GM19397 (cell line): ENCODE results near the gene HMCES.
"Not testable (repeated sequence)": the region's sequence is repeated elsewhere in the genome, so short reads cannot be mapped to it uniquely, and the experiment has no call there.

Source experiments
- ATAC-seq: cut with Tn5 transposase; IDR thresholded peaks from one replicate; pipeline ENCODE4 v1.9.1; 2021; ENCODE audit warnings: mild to moderate bottlenecking, moderate library complexity; ENCODE audit not compliant: unreplicated experiment

Gene HMCES

DNA sequence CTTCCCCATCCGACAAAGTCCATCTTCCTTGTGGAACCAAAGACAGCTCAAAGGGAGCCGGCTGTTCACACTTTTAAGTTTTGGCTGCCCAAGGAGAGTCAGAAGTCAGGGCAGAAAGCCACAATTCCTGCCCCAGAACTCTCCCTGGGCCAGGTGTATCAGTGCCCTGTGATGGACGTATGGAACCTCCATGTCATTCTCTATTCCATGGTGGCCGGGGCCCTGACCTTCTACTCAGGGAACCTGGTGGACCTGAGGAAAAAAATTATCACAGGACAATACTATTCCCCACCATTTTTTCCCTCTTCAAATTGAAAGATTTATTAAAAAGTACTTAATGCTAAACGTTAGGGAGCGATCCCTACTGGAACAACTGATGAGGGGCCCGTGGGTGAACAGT, 66.6 kb downstream of the HMCES start:
- no peak for ATAC-seq

DNA sequence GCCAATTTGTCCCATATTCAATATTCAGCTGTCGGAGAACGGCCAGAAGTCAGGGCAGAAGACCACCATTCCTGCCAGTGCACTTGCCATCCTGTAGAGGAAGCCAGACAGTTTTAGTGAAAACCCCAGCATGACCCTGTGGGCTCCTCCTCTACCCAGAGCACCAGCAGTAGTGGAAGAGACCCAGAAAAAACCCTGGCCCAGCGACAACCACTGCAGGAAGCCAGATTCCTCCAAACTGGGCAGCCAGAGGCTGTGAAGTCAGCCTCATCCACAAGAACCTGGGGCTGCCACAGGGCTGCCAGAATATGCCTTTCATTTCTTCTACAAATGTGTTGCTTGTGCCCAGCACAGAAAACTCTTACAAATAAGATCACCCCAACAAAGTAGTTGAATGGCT, 67.3 kb downstream of the HMCES start:
- no peak for ATAC-seq

DNA sequence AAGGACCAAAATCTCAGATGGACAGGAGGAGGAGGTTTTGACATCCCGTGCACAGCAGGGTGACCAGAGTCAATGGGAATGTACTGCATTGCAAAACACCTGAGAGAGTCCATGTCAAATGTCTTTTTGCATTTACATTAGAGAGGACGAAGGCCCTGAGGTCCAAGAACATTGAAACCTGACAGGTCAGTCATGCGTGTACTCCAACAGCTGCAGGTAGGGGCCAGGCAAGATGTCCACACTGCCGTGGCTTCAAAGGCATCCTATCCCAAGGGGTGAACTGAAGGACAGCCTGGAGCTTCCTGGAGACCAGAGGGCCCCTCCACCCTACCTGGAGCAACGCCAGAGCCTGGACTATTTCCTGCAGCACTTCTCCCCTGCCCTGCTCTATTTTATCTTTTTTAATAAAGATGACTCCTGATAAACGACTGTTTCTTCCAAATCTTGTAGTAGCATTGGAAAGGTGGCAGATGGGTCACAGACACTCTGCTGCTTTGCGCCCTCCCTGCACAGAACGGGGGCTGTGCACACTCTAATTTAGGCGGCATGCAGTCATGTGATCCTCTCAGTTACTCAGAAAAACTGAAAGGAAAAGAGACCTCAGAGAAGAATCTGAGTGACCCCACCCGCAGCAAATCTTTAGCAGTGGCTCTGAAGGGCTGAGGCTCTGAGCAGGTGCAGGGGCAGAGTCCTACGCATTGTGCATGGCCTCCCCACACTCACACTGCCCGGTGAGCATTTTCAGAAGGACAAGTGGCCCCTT, 68.2 kb downstream of the HMCES start:
- ATAC-seq, result no peak

DNA sequence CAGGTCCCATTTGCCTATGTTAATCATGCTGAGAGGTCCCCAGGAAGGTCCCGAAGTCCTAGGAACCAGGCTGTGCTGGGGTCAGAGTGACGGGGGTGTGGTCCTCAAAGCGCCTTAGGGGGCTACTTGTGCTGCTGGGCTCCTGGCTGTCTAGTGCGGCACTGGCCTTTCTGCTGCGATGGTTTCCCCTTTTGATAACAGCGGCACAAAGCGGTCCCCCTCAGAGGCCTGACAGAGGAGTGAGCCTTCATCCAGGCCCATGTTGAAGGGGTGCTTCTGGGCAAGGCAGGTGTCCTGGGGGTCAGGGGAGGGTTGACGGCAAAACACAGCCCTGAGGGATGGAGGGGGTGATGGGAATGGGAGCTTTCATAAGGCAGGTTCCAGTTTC, 68.8 kb downstream of the HMCES start:
- no peak for ATAC-seq

DNA sequence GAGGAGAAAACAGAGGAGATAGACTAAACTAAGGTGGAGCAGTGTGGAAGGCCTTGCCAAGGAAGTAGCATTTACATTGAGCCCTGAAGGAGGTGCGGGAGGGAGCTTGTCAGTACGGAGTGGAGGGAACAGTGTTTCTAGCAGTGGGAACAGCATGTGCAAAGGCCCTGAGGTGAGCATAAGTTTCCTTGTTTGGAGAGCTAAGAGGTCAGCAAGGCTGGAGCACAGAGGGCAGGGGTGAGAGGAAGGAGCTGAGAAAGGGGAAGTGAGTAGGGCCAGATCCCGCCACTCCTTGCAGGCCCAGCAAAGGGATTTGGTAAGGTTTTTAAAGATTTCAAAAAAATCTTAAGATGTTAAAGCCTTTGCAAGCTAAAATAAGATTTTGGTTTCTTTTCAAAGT, 70.1 kb downstream of the HMCES start:
- no peak for ATAC-seq

DNA sequence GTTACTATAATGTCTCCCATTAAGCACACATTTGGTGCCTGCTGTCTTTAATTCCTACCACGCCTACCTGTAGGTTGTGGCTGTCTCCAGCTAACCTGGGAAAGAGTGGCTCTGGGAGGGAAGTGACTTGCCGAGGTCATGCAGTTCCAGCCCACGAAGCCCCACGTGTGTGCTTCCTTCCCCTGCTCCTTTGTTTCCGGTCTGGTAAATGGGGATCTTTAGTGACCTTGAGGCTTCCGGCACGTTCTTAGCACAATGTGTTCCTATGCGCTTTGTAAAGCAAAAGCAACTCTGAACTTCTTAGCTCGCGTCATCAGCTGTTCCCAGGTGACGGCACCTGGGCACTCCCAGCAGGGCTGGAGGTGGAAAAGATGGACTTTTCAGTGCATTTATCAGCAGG, 70.5 kb downstream of the HMCES start:
- not testable (repeated sequence) for ATAC-seq

DNA sequence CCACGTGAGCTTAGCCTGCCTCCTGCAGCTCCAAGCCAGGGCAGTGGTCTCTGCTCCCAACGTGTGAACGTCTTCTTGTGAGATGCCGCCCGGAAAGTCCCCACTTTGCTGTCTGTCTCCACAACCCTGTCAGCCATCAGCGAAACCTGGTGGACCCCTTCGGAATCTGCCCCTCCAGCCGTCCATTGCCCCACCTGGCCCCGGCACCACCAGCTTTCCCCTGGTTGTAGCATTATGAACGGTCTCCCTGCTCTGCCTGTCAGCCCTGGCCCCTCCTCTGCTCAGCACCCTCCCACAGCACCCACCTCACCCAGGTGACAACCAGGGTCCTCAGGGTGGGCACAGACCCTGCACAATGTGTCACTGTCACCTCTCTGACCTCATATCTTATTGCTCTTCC, 71.1 kb downstream of the HMCES start:
- no peak for ATAC-seq

DNA sequence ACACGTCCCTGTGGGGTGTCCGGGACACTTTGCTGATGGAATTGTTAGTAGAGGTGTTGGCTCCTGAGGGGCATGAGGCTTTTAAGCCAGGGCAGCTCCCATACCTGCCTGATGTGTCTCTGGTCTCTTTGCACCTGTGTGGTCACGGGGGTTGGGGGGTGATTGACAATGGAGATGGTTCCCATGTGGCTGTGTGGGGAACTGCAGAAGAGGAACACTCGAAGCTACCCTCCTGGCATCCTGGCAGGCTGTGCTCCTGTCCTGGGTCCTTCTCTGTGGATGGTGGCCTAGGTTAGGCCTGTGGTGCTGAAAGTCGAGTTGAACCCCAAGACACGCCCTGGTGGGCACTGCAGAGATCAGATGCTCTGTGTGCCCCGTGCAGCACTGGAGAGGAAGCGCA, 73.4 kb downstream of the HMCES start:
- ATAC-seq, result no peak

DNA sequence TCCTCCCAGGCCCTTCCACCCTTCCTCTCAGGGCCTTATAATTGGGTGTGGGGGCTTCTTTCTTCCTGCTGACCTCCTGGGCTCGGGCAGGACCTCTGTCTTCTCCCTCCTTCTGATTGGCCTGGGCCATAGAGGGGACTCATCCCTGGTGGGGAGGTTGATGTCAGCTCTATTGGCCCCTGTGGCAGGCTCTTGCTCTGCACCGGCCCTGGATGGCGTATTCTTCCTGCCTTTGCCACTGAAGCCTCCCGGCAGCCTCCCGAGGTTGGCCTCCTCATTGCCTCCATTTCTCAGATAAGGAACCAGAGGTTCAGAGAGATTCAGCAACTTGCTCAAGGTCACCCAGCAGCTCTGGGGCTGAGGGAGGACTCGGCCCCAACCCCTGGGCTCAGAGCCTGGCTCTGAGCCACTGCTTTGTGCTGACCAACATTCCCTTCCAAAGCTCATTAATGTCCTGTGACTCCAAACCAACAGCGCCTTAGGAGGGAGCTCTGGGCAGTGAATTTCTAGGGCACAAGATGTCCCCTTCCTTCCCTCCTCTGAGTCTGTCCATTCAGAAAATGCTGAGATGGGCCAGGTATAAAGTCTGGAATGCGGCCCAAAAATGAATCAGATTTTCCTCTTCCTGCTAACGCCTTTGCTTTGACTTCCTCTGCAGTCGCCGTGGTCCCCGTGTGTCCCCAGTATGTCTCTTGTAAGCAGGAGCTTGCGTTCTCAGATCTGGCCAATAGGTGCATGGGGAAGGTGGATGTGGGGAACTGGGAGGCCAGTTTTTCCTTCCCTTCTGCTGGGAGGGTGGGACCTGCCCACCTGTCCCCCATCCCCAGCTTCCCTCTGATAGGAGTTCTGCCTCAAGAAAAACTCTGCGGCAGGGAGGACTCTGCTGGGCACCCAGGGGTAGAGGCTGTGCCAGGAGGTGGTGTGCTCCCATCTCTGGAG, 74.2 kb downstream of the HMCES start:
- ATAC-seq, result no peak

DNA sequence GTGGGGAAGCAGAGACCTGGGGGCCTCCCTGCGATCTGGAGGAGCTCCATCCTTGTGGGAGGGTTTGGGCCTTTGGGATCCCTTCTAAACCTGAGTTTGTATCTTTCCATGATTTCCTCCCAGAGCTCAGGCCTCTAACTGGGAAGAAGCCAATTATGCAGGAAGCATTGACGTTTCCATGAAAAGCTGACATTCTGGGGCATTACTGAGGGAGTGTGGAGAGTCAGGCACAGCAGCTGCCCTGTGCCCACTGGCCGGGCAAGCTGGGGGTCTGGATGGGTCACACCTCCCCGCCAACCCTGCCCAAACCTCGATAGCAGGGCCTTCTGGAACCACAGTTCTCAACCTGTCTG, 74.9 kb downstream of the HMCES start:
- no peak for ATAC-seq
